ENCODE data around the gene TMEM108. TPM values are rescaled to one million over a fixed set of nuclear protein-coding genes. Genes with fewer than 3 reads are reported as not detected.

TMEM108 gene
- total and polyA plus RNA-seq, 2 of the 4 experiments (the other 2 are of a cell fraction) = 0.18 to 2.2 TPM

GRCh38 chr3:133429063-133429462 is 390.9 kb downstream of the TMEM108 start:
- Histone ChIP-seq H3K9me3 (ENCODE audit: control insufficient read depth, insufficient read depth, low read length) (no peaks in the 10 kb centered on the region), H3K4ac (ENCODE audit: low read depth, low read length) (no peak overlapping the region), H3K27me3 (ENCODE audit: control insufficient read depth, insufficient read depth, low read length) (peaks cover 1% of the 10 kb centered on the region), H4K5ac (ENCODE audit: low read depth, low read length) (no peak overlapping the region), H3K36me3 (ENCODE audit: control insufficient read depth, insufficient read depth, low read length) (no peaks in the 10 kb centered on the region), H3K4me3 (ENCODE audit: insufficient read depth, low read depth, low read length) (no peak overlapping the region), H2BK20ac (ENCODE audit: low read depth, low read length) (no peak overlapping the region), H4K8ac (ENCODE audit: low read depth in 2 of 2, low read length in 2 of 2) (no peak overlapping the region), H4K20me1 (ENCODE audit: insufficient read depth, low read length) (no peaks in the 10 kb centered on the region), H3K56ac (ENCODE audit: extremely low read depth, insufficient read depth, low read length) (no peak overlapping the region), H3K4me1 (ENCODE audit: control insufficient read depth, insufficient read depth, low read length) (peaks cover 2% of the 10 kb centered on the region; the same call in 1 of the 2 replicates), H3K23ac (ENCODE audit: low read depth, low read length) (no peak overlapping the region), H3K27ac (ENCODE audit: insufficient read depth, low read length) (no peak overlapping the region), H3K9ac (ENCODE audit: low read depth, low read length) (no peak overlapping the region), H2AK9ac (replicated peaks; ENCODE audit: low read depth, low read length, poor library complexity) (no peak overlapping the region), H2BK15ac (ENCODE audit: low read depth, low read length) (no peak overlapping the region), H2BK120ac (ENCODE audit: low read depth, low read length) (no peak overlapping the region), H2BK5ac (ENCODE audit: low read depth, low read length, poor library complexity, severe bottlenecking) (no peak overlapping the region), H3K14ac (replicated peaks; ENCODE audit: low read depth, low read length) (no peak overlapping the region), H3K18ac (ENCODE audit: low read depth, low read length) (no peak overlapping the region), H3K9me1 (ENCODE audit: insufficient read depth, low read length) (peaks cover 2% of the 10 kb centered on the region; the same call in 1 of the 2 replicates), H3K79me1 (ENCODE audit: low read depth in 1 of 2, low read length in 2 of 2) (no peaks in the 10 kb centered on the region), H3K4me2 (ENCODE audit: low read depth, low read length) (no peak overlapping the region), H2AFZ (replicated peaks; ENCODE audit: low read length, poor library complexity) (no peak overlapping the region), H2AK5ac (ENCODE audit: low read depth, low read length) (no peak overlapping the region), H4K91ac (ENCODE audit: insufficient read depth, low read depth, low read length) (no peak overlapping the region)
- ATAC-seq (ENCODE audit: low read depth) (no peak), DNase-seq (no peak)
- no TSS peak for BruUV-seq (replicated peaks)
- intact Hi-C loops (cut with micrococcal nuclease) (no loop called here), dilution Hi-C loops (cut with HindIII; ENCODE audit: low sequenced_read_pairs, unreplicated experiment) (no loop called here), in situ Hi-C loops (cut with MboI; ENCODE audit: low sequenced_read_pairs) (loop anchor here (10.0 kb wide), 2 partner anchors 384 to 694 kb away; no protein-coding TSS in a partner anchor)
- POLR2A ChIA-PET (ENCODE audit: unreplicated experiment) = no interaction called here
- TF ChIP-seq BHLHE40 (IDR thresholded peaks at IDR 0.05; ENCODE audit: low read depth, low read length) (no peak), CEBPB (IDR thresholded peaks at IDR 0.05; ENCODE audit: low read depth, low read length) (no peak), RCOR1 (IDR thresholded peaks at IDR 0.05; ENCODE audit: insufficient replicate concordance, low read length) (no peak), NFE2L2 (IDR thresholded peaks at IDR 0.05; ENCODE audit: low read depth, low read length) (no peak), RAD21 (IDR thresholded peaks at IDR 0.05; ENCODE audit: low read length) (no peak), MAZ (IDR thresholded peaks at IDR 0.05; ENCODE audit: borderline replicate concordance, low read depth, low read length) (no peak), RFX5 (IDR thresholded peaks at IDR 0.05; ENCODE audit: low read depth, low read length) (no peak), USF2 (IDR thresholded peaks at IDR 0.05; ENCODE audit: low read depth, low read length) (no peak), ELK1 (IDR thresholded peaks at IDR 0.05; ENCODE audit: borderline replicate concordance, low read depth, low read length) (no peak), FOS (IDR thresholded peaks at IDR 0.05; ENCODE audit: low read depth, low read length) (no peak), POLR2A (IDR thresholded peaks at IDR 0.05; ENCODE audit: low read depth, low read length) (no peak), SMC3 (IDR thresholded peaks at IDR 0.05; ENCODE audit: low read depth, low read length) (no peak), CHD1 (IDR thresholded peaks at IDR 0.05; ENCODE audit: low read depth, low read length) (no peak), CTCF (conservative IDR thresholded peaks at IDR 0.05; ENCODE audit: low read depth, low read length) (no peak), MAFK (IDR thresholded peaks at IDR 0.05; ENCODE audit: low read depth, low read length) (no peak), MXI1 (IDR thresholded peaks at IDR 0.05; ENCODE audit: borderline replicate concordance, low read depth, low read length) (no peak)
- CTCF ChIA-PET = no interaction called here
